GM19452 (cell line): ENCODE results near the gene ELMO3.

Experiments used
- ATAC-seq: cut with Tn5 transposase; IDR thresholded peaks from one replicate; pipeline ENCODE4 v1.9.1; 2021; ENCODE audit not compliant: unreplicated experiment

Gene ELMO3

GRCh38 chr16:67237396-67238277, 38.7 kb downstream of the ELMO3 start:
- ATAC-seq = no peak

DNA sequence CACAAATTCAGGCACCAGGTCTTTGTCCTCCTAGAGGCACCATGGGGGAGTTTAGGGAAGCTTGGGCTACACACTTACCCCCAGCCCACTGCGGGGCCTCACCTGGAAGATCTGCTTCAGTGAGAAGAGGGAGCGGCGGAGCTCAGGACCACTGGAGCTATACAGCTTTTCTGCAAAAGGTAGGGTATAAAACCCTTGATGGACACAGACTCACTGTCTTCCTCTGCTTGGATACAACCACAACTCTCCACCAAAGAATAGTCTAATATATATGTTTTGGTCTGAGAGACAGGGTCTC, 39.3 kb downstream of the ELMO3 start:
- no peak for ATAC-seq

DNA sequence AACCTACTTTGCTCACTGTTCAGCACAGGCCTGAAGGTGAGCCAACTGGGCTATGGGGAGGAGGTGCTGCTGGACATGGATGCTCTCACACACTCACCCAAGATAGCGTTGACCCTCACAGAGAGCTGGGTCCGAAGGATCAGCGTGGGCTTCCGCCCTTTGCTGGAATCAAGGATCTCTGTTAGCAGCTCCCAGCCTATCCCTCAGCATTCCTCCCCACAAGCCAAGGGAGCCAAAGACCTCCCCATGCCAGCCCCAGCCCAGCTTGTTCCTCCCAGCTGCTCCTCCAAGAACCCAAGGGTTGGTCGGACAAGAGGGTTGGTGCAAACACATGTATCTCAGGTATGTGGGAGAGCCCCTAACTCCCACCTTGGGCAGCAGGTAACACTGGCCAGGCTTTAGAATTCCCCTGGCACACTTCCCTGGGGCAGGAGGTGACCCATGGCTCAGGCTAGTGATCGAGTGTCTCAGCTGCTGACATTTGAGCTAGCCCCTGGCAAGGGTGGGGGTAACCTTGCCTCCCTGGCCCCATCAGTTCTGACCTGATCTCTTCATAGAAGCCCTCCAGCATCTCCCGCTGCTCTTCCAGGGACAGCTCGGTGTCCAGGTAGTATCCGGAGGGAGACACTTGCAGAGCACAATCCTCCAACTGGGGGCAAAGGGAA, 40.0 kb downstream of the ELMO3 start:
- ATAC-seq = no peak

DNA sequence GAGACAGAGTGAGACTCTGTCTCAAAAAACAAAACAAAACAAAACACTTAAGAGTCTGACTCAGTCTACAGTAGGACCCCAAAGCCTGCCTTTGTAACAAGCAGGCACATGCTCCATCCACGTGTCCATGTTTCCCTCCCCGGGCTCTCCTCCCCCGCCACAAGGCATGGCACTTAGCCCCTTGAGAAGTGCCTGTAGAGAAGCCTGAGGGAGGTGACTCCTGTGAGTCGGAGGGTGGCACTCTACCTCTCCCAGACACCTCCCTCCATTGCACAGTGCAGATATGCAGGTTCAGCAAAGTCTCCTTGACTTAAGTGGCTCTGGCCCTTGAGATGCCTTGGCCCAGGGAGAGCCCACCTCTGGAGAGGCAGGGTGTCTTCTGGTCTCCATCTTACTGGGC, 41.6 kb downstream of the ELMO3 start:
- no peak for ATAC-seq

- no peak for ATAC-seq
Observed at GRCh38 chr16:67241008-67241900, 42.3 kb downstream of the ELMO3 start.

DNA sequence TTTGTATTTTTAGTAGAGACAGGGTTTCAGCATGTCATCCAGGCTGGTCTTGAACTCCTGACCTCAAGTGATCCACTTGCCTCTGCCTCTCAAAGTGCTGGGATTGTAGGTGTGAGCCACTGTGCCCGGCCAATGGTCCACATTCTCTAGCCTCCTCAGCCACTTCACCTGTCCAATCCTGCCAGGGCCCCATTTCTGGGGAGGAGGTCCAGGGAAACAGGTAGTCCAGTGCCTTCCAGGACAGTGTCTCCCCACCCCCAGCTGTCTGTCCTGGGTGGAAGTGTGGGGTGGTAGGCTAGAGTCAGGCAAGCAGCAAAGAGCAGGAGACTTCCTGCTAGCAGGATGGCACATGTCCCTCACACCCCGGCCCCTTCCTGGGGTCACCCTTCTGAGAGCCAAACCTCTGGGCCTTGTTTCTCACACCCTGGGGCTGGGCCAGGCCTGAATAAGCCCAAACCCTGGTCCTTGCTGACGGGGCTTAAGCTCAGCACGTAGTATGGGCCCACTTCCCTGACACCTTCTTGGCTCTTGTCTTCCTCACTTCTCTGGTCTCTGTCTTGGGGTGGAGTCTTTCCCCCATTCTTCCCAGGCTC, 43.3 kb downstream of the ELMO3 start:
- no peak for ATAC-seq

GRCh38 chr16:67243481-67243880, 44.5 kb downstream of the ELMO3 start:
- ATAC-seq = no peak

DNA sequence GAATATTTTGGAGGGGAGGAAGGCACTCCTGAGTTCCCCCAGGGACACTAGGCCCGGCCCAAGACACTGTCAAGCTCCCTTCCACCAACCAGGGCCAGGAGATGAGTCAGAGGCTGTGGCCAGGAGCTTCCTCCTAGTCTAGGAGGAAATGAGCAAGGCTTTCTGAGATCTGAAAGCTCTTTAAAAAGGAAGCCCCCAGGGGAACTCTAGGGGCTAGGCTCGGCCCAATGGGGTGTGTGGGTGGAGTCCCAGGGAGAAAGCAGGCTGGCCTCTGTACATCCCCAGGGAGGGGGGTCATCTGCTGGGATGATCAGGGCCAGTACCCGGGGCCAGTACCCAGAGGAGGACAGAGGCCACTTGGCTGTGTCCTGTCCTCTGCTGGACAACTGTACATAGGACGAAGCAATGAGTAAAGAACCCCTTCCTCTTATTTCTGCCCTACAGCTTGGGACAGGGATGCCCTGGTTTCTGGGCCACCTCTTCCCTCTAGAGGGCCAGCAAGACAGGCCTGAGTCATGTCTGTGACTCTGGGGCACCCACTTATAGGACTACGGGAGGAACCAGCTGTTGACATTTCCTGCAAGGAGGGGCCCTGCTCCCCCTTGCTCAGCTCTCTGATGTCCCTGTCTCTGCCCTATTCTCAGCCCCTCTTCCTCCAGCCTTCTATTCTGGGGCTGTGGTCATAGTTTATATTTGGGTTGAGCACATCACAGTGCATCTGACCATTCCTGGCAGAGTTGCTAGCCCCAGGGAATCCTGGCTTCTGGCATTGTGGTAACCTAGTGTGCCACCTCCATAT, 45.7 kb downstream of the ELMO3 start:
- peak; percentile 57 for ATAC-seq

DNA sequence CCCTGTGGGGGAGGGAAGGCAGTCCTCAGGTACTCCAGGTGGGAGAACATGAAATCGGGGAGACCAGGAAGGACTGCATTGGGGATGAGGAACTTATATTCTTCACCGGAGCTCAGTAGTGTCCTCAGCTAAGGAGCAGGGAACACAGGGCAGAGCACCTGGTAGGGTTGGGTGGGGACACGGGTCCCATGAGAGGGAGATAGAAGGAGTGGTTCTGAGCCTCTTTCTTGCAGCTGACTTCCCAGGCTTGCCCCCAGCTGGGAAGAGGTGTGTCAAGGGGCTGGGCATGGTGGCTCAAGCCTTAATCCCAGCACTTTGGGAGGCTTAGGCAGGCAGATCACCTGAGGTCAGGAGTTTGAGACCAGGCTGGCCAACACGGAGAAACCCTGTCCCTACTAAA, 46.3 kb downstream of the ELMO3 start:
- no peak for ATAC-seq

- ATAC-seq = no peak
Observed at GRCh38 chr16:67245674-67246080, 46.7 kb downstream of the ELMO3 start.

DNA sequence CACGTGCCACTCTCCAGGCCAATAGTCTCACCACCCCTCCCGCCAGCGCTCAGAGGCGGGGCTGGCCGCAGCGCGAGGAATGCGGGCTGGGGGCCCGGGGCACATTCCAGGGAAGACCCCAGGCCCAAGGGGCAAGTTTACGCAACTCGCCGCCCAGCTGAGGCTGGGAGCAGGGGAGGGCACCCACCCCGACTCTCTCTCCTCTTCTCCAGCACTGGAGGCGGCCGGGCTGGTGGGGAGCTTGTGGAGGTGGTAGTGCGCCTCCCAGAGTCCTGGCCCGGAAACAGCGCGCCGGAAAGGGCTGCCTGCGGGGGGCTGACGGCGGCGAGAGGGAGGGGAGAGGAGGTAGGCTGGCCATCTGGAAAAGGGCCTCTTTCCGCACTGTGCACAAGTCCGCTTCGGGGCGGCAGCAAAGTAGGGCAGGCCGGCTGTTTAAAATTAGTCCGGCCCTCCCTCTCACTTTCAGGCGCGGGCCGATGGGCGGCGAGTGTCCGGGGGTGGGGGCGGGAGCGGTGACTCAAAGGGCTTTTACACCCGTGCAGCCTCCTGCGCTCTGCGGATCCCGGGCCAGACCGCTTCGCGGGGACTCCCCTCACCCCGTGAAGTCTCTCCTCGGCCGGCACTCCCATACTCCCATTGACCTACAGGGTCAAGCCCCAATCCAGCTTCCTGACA, 47.3 kb downstream of the ELMO3 start:
- no peak for ATAC-seq

GRCh38 chr16:67246756-67247191, 47.8 kb downstream of the ELMO3 start:
- no peak for ATAC-seq

DNA sequence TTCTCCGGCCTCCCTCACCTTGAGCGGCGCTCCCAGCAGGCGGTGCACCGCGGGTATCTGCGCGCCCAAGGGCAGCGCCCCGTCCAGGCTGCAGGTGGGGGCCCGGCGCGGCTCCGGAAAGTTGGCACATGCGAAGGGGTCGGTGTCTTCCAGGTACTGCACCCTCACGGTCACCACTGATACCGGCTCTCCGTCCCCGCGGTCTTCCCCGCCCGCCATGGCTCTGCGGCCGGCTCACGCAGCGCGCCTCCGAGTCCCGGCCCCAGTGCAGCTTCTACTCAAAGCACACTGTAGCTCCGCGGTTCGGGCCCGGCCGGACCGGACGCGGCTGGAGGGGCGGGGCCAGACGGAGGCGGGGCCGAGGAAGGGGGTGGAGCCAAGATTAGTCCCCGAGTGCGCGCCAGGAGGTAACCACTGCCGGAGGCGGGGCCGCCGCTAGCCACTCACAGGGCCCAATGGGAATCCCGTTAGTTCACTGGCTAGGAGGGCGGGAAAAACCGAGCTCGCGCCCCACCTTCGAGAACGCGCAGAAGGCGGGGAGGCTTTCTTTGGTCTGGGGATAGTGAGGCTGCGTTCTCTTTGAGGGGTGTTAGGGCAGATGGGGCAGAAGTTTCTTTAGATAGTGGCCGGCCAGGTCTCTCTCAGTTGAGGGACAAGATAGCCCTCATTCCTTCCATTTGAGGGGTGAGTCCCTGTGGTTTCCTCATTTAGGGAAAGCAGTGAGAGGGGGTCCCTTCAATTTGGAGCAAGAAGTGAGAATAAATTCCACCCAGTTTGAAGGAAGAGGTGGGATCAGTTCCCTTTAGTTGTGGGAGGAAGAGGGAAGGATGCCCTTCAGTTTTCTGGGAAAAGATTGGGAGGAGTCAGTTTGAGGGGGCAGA, 48.5 kb downstream of the ELMO3 start, which contains the start of gene FHOD1:
Gene FHOD1 (minus strand): TSS at position 290 of the 881 bp plus-strand sequence. CDS start 71 bp downstream, at position 219.
- peak; percentile 54 for ATAC-seq

DNA sequence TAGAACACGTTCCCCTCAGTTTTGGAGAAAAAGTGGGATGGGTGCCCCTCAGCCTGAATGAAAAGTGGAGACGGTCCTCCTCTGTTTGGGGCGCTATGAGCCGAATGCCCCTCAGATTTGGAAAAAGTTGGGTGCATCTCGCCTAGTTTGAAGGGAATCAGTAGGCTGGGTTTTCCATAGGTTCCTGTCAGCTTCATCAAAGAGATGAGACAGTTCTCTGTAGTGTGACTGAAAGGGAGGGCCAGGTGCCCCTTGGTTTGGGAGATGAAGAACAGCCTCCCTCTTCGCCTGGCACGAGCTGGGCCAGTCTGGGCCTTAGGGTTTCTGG, 49.1 kb downstream of the ELMO3 start:
- no peak for ATAC-seq

DNA sequence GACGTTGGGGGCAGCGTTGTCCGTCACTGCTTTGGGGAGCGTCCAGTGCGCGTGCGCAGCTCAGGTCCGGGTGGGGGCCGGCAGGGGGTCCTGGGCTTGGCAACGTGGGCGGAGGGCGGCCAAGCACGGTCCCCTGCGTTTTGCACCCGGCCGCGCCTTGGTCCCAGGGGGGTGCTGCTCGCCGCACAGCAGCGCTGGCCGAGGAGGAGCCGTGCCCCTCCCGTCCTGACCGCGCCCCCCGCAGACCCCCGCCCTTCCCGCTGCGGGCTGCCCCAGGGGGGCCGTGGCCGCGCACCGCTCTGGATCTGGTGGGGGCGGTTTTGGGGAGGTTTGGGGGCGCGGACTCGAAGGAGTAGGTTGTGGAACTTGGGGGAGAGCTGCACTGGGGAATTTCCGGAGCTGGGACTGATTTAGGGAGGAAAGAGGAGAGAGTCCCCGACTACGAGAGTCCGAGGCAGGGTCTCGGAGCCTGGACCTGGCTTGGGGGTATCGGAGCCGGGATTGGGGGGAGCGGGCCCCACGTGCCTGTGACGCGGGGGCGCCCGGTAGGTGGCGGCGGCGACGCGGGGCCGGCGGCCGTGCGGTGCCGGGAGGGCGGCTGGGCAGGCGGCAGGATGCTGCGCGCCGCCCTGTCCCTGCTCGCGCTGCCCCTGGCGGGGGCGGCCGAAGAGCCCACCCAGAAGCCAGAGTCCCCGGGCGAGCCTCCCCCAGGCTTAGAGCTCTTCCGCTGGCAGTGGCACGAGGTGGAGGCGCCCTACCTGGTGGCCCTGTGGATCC, 49.7 kb downstream of the ELMO3 start, which contains the start of gene SLC9A5:
Gene SLC9A5 (plus strand): TSS at position 579 of the 777 bp plus-strand sequence. CDS start 36 bp downstream, at position 615.
- ATAC-seq = no peak

GRCh38 chr16:67249178-67250044, 50.5 kb downstream of the ELMO3 start:
- ATAC-seq = no peak

DNA sequence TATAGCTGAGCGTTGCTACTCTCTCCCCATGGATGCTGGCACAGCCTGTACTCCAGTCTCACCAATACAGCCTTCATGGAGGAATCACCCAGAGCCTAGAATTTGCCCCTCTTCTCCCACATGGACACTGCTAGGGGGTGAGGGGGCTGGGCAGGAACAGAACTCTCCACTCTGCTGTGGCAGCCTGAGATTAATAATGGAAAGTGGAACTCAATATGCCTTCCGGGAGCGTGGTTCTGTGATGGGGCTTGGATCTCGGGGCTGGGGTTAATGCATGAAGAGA, 51.1 kb downstream of the ELMO3 start:
- ATAC-seq = no peak
